Measurements from ENCODE around the gene ATP9B. TPM values are rescaled to one million over a fixed set of nuclear protein-coding genes. Genes with fewer than 3 reads are reported as not detected.

Gene ATP9B
- polyA plus RNA-seq, 1 of the 3 experiments (the other 2 are of a cell fraction): 11.2 TPM

GRCh38 chr18:79258447-79258846 is 189.3 kb downstream of the ATP9B start:
- CTCF ChIA-PET: interaction anchor here (0.7 to 1.3 kb wide), 2 partner anchors 10 to 16 kb away, joined by 3 to 4 read pairs; no protein-coding TSS in a partner anchor
- DNase-seq: no peak
- H3K4me2 ChIP-seq: no peak overlapping the region
- TF ChIP-seq REST (IDR thresholded peaks at IDR 0.05; ENCODE audit: low read depth, low read length) (no peak), FOSL2 (IDR thresholded peaks at IDR 0.05; ENCODE audit: borderline replicate concordance, low read depth) (no peak), TCF12 (IDR thresholded peaks at IDR 0.05) (no peak), SIN3A (IDR thresholded peaks at IDR 0.05; ENCODE audit: borderline replicate concordance, low read depth, low read length) (no peak), EP300 (IDR thresholded peaks at IDR 0.05; ENCODE audit: borderline replicate concordance in 1 of 2, low read depth in 1 of 2, low read length in 1 of 2) (no peak), MXI1 (IDR thresholded peaks at IDR 0.05; ENCODE audit: low read depth, low read length) (no peak), CHD2 (IDR thresholded peaks at IDR 0.05; ENCODE audit: low read length, partially characterized antibody) (no peak), MEF2A (IDR thresholded peaks at IDR 0.05; ENCODE audit: borderline replicate concordance, low read depth) (no peak)
- H3K4me3 ChIP-seq (ENCODE audit: low read depth in 2 of 2, low read length in 1 of 2): no peak overlapping the region
- peaks cover 0 to 6% of the 10 kb centered on the region in 2 experiments; a peak in 1 of 4 replicates for H3K4me1 ChIP-seq (ENCODE audit: control insufficient read depth in 1 of 2, insufficient read depth in 2 of 2, low read depth in 1 of 2, low read length in 1 of 2)
- H3K9me3 ChIP-seq: no peaks in the 10 kb centered on the region
- H3K27ac ChIP-seq (ENCODE audit: low read depth in 2 of 2, low read length in 1 of 2): no peak overlapping the region
- H3K27me3 ChIP-seq (ENCODE audit: insufficient read depth): no peaks in the 10 kb centered on the region
- no peaks in the 10 kb centered on the region for H3K9me2 ChIP-seq
- POLR2A ChIA-PET: no interaction called here
- WGBS (ENCODE audit: low lambda C conversion rate): 94% methylated on average over 4 of the region's 4 CpGs
- H4K20me1 ChIP-seq (ENCODE audit: insufficient read depth): no peaks in the 10 kb centered on the region
- H3F3A ChIP-seq (replicated peaks; ENCODE audit: insufficient read depth): no peaks in the 10 kb centered on the region
- peaks cover 2 to 4% of the 10 kb centered on the region in 2 experiments for H3K36me3 ChIP-seq (replicated peaks in 1 of 2; ENCODE audit: control insufficient read depth in 1 of 2, insufficient read depth in 2 of 2, low read length in 1 of 2)
- H3K79me2 ChIP-seq (ENCODE audit: insufficient read depth): no peaks in the 10 kb centered on the region
- no peak overlapping the region for H3K9ac ChIP-seq
- no peak overlapping the region for H2AFZ ChIP-seq (ENCODE audit: low read depth)

- DNase-seq: no peak
- no peaks in the 10 kb centered on the region for H3K9me3 ChIP-seq
- H3K4me3 ChIP-seq (ENCODE audit: low read depth in 2 of 2, low read length in 1 of 2): no peak overlapping the region
- POLR2A ChIA-PET: no interaction called here
- no peaks in the 10 kb centered on the region for H3K9me2 ChIP-seq
- CTCF ChIA-PET: interaction anchor here (1.0 kb wide), 1 partner anchor 8 kb away, joined by 3 read pairs; no protein-coding TSS in a partner anchor
- H3K4me2 ChIP-seq: no peak overlapping the region
- H3F3A ChIP-seq (replicated peaks; ENCODE audit: insufficient read depth): no peaks in the 10 kb centered on the region
- no peak overlapping the region for H3K9ac ChIP-seq
- H3K27me3 ChIP-seq (ENCODE audit: insufficient read depth): no peaks in the 10 kb centered on the region
- no peaks in the 10 kb centered on the region for H4K20me1 ChIP-seq (ENCODE audit: insufficient read depth)
- H2AFZ ChIP-seq (ENCODE audit: low read depth): no peak overlapping the region
- H3K36me3 ChIP-seq (replicated peaks in 1 of 2; ENCODE audit: control insufficient read depth in 1 of 2, insufficient read depth in 2 of 2, low read length in 1 of 2): peaks cover 0 to under 1% of the 10 kb centered on the region in 2 experiments
- no peak for TF ChIP-seq TCF12 (IDR thresholded peaks at IDR 0.05)
- TF ChIP-seq CHD2 (IDR thresholded peaks at IDR 0.05; ENCODE audit: low read length, partially characterized antibody): no peak
- TF ChIP-seq MAX (IDR thresholded peaks at IDR 0.05; ENCODE audit: low read depth): no peak
- H3K79me2 ChIP-seq (ENCODE audit: insufficient read depth): no peaks in the 10 kb centered on the region
- 64% methylated on average over 2 of the region's 2 CpGs for WGBS (ENCODE audit: low lambda C conversion rate)
- H3K4me1 ChIP-seq (ENCODE audit: control insufficient read depth in 1 of 2, insufficient read depth in 2 of 2, low read depth in 1 of 2, low read length in 1 of 2): peaks cover 0 to 6% of the 10 kb centered on the region in 2 experiments; a peak in 1 of 4 replicates
- H3K27ac ChIP-seq (ENCODE audit: low read depth in 2 of 2, low read length in 1 of 2): no peak overlapping the region
Observed at GRCh38 chr18:79259218-79259617, 190.0 kb downstream of the ATP9B start.
